Colonic mucosa (tissue), 4 donors: ENCODE data around the gene HAGH. TPM values are rescaled to one million over a fixed set of nuclear protein-coding genes. Genes with fewer than 3 reads are reported as not detected.
"Not testable (repeated sequence)": the region's sequence is repeated elsewhere in the genome, so short reads cannot be mapped to it uniquely, and the experiment has no call there.

Source experiments
- DNase-seq: peaks from one replicate; pipeline ENCODE4 v3.0.0-alpha.2; 2020
- H3K27ac ChIP-seq: fragments of 200-600 bp; one replicate; pipeline ENCODE4 v1.8.0; 2021
- H3K27me3 ChIP-seq: fragments of 200-600 bp; one replicate; pipeline ENCODE4 v1.8.0; 2021
- H3K36me3 ChIP-seq: fragments of 200-600 bp; one replicate; pipeline ENCODE4 v1.8.0; 2021
- H3K4me1 ChIP-seq: fragments of 200-600 bp; one replicate; pipeline ENCODE4 v1.8.0; 2021; ENCODE audit warnings: mild to moderate bottlenecking
- H3K4me3 ChIP-seq: fragments of 200-600 bp; one replicate; pipeline ENCODE4 v1.8.0; 2021
- H3K9ac ChIP-seq, 2 donors: one replicate each; pipeline ENCODE4 v1.7.0; 2013; ENCODE audit warnings: control low read depth in 2 of 2, low read depth in 2 of 2, low read length in 2 of 2
- H3K9me3 ChIP-seq: fragments of 200-600 bp; one replicate; pipeline ENCODE4 v1.8.0; 2021
- intact Hi-C: fragments of 100-400 bp; cut with DNase I; formaldehyde crosslinking; loops from one replicate; pipeline ENCODE4 v1.14.1; 2022
- total RNA-seq, 2 donors: library from RNA; stranded (reverse); fragmentation: NEBNext Ultra II Directional in 1 of 2; extraction: Animal tissue kit (Norgen Biotek cat#: 25700) in 1 of 2; gene quantifications; one replicate each; pipeline ENCODE4 v1.2.1, GENCODE V29; 2021
- TF ChIP-seq, protein P1 (sequence below): fragments of 200-600 bp; IDR thresholded peaks from one replicate; pipeline ENCODE4 v1.8.0; 2022; ENCODE audit warnings: antibody characterized with exemption, mild to moderate bottlenecking
- donor health status: healthy.
- donor health status: DM: no; HTN: no; CAD: no.
- donor health status: DM: no; HTN: no; CAD: no.

Gene HAGH
- total RNA-seq = 10 to 100 TPM; 61.9 to 64.7 TPM

DNA sequence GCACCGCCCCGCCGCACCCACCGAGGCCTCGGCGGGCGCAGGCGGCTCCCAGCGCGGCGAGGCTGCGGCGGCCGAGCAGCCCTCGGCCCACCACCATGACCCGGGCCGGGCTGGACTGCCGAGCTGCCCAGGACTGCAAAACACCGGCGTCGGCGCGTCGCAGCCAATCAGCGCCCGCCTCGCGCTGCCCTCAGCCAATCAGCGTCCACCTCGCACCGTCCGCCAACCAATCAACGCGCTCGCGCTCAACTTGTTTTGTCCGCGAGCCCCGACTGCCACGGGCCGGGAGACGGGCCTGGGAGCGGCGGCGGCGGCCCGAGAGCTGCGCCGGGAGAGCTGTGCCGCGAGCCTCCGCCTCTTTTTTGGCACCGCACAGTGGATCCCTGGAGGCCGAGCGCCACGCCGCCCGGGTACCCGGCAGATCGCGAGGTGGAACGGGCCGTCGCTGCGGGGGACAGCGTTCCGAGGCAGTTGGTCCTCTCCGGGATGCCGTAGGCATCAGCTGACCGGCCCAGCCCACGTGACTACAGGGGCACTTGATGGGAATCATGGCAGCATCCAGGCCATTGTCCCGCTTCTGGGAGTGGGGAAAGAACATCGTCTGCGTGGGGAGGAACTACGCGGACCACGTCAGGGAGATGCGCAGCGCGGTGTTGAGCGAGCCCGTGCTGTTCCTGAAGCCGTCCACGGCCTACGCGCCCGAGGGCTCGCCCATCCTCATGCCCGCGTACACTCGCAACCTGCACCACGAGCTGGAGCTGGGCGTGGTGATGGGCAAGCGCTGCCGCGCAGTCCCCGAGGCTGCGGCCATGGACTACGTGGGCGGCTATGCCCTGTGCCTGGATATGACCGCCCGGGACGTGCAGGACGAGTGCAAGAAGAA, at the start of gene HAGH, which contains the start of gene FAHD1:
TSS of gene HAGH (minus strand) at position 135 of the 883 bp plus-strand sequence. CDS start at position 97, 38 bp downstream.
TSS of gene FAHD1 (plus strand) at position 516 of the 883 bp plus-strand sequence. CDS start at position 549, 33 bp downstream.
- H3K27ac ChIP-seq = peak within 1 kb of the TSS; percentile 80
- DNase-seq = peak; percentile 95
- H3K36me3 ChIP-seq = peaks cover 5% of the 10 kb centered on the region
- intact Hi-C loops = no loop called here
- H3K27me3 ChIP-seq = no peaks in the 10 kb centered on the region
- no peaks in the 10 kb centered on the region for H3K9me3 ChIP-seq
- H3K4me1 ChIP-seq = peaks cover 24% of the 10 kb centered on the region
- H3K9ac ChIP-seq = peak within 1 kb of the TSS; percentile 91 to 98
- TF ChIP-seq, protein P1, sequence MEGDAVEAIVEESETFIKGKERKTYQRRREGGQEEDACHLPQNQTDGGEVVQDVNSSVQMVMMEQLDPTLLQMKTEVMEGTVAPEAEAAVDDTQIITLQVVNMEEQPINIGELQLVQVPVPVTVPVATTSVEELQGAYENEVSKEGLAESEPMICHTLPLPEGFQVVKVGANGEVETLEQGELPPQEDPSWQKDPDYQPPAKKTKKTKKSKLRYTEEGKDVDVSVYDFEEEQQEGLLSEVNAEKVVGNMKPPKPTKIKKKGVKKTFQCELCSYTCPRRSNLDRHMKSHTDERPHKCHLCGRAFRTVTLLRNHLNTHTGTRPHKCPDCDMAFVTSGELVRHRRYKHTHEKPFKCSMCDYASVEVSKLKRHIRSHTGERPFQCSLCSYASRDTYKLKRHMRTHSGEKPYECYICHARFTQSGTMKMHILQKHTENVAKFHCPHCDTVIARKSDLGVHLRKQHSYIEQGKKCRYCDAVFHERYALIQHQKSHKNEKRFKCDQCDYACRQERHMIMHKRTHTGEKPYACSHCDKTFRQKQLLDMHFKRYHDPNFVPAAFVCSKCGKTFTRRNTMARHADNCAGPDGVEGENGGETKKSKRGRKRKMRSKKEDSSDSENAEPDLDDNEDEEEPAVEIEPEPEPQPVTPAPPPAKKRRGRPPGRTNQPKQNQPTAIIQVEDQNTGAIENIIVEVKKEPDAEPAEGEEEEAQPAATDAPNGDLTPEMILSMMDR = no peak
- peak within 1 kb of the TSS; percentile 92 for H3K4me3 ChIP-seq

DNA sequence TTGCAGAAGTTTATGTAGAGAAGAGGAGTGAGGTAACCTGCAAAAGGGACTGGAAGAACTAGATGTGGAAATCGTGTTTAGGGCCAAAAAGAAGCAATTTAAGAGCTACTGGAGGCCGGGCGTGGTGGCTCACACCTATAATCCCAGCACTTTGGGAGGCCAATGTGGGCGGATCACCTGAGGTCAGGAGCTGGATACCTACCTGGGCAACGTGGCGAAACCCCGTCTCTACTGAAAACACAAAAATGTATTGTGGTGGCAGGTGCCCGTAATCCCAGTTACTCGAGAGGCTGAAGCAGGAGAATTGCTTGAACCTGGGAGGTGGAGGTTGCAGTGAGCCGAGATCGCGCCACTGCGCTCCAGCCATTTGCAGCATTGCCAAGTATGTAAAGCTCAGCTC, 49.4 kb upstream of the HAGH start:
- H3K27me3 ChIP-seq, H3K27ac ChIP-seq, H3K36me3 ChIP-seq, DNase-seq, intact Hi-C loops, H3K4me3 ChIP-seq, H3K4me1 ChIP-seq, H3K9ac ChIP-seq, H3K9me3 ChIP-seq: not testable (repeated sequence)

DNA sequence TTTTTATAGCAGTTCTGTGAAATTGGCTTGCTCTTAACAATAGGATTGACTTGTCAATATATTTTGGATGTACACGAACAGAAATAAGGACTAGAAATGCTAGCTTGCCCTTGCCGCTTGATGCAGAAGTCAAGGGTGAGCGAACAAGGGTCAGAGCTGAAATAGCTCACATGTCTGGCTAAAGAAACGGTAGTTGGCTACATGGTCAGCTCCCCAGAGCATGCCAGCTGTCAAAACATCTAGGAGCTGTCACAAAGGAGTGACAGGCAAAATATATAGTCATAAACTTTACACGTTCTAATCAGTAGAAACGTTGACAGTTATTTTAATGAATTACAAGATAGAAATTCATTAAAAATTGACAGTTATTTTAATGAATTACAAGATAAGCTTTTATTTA, 48.2 kb upstream of the HAGH start:
- Histone ChIP-seq H3K9me3 (no peaks in the 10 kb centered on the region), H3K27me3 (no peaks in the 10 kb centered on the region), H3K4me3 (no peak overlapping the region), H3K4me1 (no peaks in the 10 kb centered on the region), H3K36me3 (no peaks in the 10 kb centered on the region), H3K27ac (no peak overlapping the region), H3K9ac (no peak overlapping the region)
- intact Hi-C loops = no loop called here
- no peak for DNase-seq
- TF ChIP-seq, protein P1 = no peak

DNA sequence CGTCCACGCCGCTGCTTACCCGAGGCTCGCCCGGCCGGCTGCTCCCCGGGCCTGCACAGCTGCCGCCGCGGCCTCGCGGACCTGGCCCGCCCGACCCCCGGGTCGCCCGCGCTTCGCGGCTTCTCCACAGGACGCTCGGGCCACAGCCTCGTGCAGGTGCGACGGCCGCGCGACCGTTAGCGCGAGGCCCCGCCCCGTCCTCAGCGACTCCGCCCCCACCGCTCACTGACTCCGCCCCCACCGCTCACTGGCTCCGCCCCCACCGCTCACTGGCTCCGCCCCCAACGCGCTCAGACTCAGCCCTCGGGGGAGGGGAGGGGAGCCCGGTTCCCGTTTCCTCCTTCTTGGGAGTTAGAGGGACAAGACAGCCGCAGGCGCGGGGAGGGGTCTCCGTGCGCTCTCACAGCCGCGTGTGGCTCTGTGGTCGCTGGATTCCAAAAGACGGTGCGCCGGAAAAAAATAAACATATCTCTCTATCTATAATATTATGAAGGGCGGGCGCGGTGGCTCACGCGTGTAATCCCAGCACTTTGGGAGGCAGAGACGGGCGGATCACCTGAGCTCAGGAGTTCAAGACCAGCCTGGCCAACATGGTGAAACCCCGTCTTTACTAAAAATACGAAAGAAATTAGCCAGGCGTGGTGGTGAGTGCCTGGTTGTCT, 45.5 kb upstream of the HAGH start, which contains the start of gene MEIOB:
TSS of gene MEIOB (minus strand) at position 191 of the 662 bp plus-strand sequence. CDS start 3,989 bp downstream, outside the sequence.
- H3K36me3 ChIP-seq = no peaks in the 10 kb centered on the region
- no peaks in the 10 kb centered on the region for H3K9me3 ChIP-seq
- no peak within 1 kb of the TSS for H3K4me3 ChIP-seq
- H3K9ac ChIP-seq = no peak within 1 kb of the TSS
- no peaks in the 10 kb centered on the region for H3K4me1 ChIP-seq
- TF ChIP-seq, protein P1 = no peak
- intact Hi-C loops = no loop called here
- peak; percentile 63 for DNase-seq
- no peak within 1 kb of the TSS for H3K27ac ChIP-seq
- no peaks in the 10 kb centered on the region for H3K27me3 ChIP-seq

DNA sequence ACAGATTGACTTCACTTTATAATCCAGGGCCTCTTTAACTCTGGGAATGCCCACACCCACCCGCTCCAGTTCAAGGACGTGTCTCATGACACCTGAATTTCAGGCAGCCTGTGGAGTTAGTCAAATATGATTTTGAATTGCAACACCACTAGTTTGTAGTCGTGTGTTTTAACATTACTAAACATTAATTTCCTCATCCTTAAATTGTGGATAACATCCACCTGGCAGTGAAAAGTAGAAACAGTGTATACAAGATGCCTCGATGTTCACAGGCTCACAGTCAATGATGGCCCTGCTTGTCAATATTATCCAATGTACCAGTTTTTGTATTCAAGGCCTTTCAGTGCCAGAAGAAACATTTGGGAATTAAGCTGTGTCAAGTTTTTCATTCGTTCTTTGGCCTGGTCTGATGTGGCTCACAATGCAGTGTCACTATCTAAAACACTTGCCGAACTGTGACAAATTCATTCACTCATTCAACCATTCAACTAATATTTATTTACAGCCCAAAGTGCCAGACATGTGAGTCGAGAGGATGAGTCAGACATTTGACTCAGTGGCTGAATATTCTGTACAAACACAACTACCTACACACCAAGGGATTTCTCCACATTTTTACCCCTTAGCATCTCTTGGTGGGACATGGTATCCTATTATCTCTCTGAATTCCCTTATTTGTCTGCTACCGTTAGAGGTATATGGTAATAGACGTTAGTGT, 43.9 kb upstream of the HAGH start:
- no peak for DNase-seq
- Histone ChIP-seq H3K36me3 (no peaks in the 10 kb centered on the region), H3K4me1 (no peaks in the 10 kb centered on the region), H3K27ac (no peak overlapping the region), H3K4me3 (no peak overlapping the region), H3K27me3 (no peaks in the 10 kb centered on the region), H3K9ac (no peak overlapping the region), H3K9me3 (no peaks in the 10 kb centered on the region)
- intact Hi-C loops = no loop called here
- TF ChIP-seq, protein P1 = no peak
